ENCODE results near the gene TANGO2.

TANGO2 gene

DNA sequence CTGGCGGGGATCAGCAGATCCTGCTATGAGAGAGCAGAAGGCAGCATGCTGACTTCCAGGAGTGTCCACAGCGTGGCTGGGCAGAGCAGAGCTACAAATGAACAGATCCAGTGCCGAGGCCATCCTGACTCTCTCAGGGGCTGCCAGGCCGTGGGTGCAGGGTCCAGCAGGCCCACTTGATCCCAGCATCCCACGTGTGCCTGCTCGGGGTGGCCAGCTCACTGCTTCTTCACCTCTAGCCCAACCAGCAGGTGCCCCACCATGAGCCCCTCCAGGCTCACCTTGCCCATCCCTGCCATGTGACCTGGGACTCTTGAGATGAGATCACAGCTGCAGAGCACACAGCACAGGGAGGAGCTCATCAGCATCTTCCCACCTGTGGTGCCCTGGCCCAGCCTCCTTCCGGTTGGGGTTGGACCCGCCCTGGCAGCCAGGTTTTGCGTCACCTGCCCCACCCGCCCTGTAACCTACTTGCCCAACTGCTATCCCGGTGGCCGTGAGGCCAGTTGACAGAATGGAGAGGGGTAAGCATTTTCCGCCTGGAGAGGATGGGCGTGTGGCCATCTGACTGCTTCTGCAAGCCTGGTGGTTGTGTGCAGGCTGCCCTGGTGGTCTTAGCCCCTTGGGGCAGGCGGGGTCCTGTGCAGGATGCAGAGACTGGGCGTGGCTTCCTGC lies 11.0 kb downstream of the TANGO2 start:
- Histone ChIP-seq H3K9me3 (ENCODE audit: control insufficient read depth, low read length) (no peaks in the 10 kb centered on the region), H3K36me3 (ENCODE audit: control insufficient read depth, insufficient read depth, low read length) (no peaks in the 10 kb centered on the region), H3K27me3 (ENCODE audit: control insufficient read depth, insufficient read depth, low read length) (no peaks in the 10 kb centered on the region), H3K9ac (ENCODE audit: low read length) (no peak overlapping the region), H3K4me1 (ENCODE audit: control insufficient read depth, insufficient read depth, low read length) (peaks cover 23% of the 10 kb centered on the region), H3K4me3 (ENCODE audit: low read length) (no peak overlapping the region)

DNA sequence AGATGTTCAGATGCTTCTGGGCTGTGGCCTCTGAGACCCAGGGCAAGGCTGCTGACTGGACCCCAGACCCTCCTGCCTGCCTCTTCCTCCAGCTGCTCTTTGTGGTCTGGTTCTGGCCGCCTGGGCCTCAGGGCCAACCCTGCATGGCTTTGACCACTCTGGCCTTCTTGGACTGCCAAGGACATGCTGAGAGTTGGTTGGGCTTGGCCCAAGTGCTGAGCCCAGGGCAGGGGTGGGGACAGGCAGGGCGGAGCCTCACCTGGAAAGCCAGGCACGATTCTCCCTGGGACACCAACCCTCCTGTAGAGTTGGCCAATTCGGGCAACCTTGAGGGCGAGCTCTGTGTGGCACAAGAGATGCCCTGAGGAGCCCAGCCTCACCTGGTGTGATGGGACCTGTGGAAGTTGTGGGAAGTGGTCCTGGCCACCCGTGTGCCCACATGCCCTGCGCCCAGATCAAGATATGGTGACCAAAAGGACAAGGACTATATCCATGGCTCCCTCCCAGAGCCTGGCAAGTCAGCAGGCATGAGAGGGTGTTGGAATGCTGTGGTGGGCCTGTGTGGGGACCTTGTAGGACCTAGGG lies 11.6 kb downstream of the TANGO2 start:
- peaks cover 23% of the 10 kb centered on the region for H3K4me1 ChIP-seq (ENCODE audit: control insufficient read depth, insufficient read depth, low read length)
- H3K9ac ChIP-seq (ENCODE audit: low read length): no peak overlapping the region
- no peak overlapping the region for H3K4me3 ChIP-seq (ENCODE audit: low read length)
- no peaks in the 10 kb centered on the region for H3K9me3 ChIP-seq (ENCODE audit: control insufficient read depth, low read length)
- no peaks in the 10 kb centered on the region for H3K36me3 ChIP-seq (ENCODE audit: control insufficient read depth, insufficient read depth, low read length)
- H3K27me3 ChIP-seq (ENCODE audit: control insufficient read depth, insufficient read depth, low read length): no peaks in the 10 kb centered on the region

DNA sequence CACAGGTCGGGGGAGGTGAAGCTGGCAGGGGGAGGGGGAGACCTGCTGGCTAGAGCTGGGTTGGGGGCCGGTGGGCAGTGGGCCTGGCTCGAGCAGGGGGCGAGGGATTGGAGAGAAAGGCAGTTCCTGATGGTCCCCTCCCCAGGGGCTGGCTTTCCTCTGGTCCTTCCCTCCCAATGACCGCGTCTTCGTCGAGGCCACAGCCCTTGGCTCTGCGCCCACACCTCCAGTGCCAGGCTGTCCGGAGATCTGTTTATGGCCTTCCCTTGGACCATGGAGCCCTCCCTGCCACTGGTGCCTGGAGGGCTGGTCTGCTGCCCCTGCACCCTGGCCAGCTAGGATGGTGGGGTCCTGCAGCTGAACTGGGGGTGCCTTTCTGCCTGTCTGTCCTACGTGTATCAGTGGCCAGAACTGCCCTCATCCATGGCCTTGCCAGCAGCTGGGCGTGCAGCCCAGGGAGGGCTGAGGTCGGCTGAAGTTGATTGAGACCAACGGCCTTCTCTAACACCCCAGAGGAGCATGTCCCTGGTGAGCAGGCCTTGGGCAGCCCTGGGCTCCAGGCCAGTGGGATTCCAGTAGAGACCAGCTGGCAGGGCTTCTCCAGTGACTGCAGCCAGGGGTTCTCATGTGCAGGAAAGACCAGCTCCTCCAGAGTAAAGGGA lies 12.3 kb downstream of the TANGO2 start:
- no peaks in the 10 kb centered on the region for H3K27me3 ChIP-seq (ENCODE audit: control insufficient read depth, insufficient read depth, low read length)
- H3K4me1 ChIP-seq (ENCODE audit: control insufficient read depth, insufficient read depth, low read length): peaks cover 23% of the 10 kb centered on the region
- H3K36me3 ChIP-seq (ENCODE audit: control insufficient read depth, insufficient read depth, low read length): no peaks in the 10 kb centered on the region
- no peak overlapping the region for H3K9ac ChIP-seq (ENCODE audit: low read length)
- H3K4me3 ChIP-seq (ENCODE audit: low read length): no peak overlapping the region
- H3K9me3 ChIP-seq (ENCODE audit: control insufficient read depth, low read length): no peaks in the 10 kb centered on the region

DNA sequence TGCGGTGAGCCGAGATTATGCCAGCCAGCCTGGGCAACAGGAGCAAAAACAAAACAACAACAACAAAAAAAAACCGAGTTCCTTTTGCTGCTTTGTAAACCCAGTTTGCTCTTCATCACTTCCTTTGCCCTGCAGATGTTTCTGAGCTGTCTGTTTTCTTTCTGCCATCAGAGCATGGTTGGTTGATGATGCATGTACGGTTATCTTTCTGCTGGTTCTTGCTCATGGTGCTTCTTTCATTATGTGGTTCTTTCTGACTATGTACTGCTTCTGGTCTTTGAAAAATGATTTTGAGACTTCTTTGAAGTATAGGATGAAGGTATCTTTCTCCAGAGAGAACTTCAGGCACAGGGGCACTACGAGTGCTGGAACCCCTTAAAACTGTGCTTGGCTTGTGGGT lies 13.2 kb downstream of the TANGO2 start:
- Histone ChIP-seq H3K4me1 (ENCODE audit: control insufficient read depth, insufficient read depth, low read length) (peaks cover 23% of the 10 kb centered on the region), H3K9ac (ENCODE audit: low read length) (no peak overlapping the region), H3K27me3 (ENCODE audit: control insufficient read depth, insufficient read depth, low read length) (no peaks in the 10 kb centered on the region), H3K4me3 (ENCODE audit: low read length) (no peak overlapping the region), H3K9me3 (ENCODE audit: control insufficient read depth, low read length) (no peaks in the 10 kb centered on the region), H3K36me3 (ENCODE audit: control insufficient read depth, insufficient read depth, low read length) (no peaks in the 10 kb centered on the region)

- no peaks in the 10 kb centered on the region for H3K36me3 ChIP-seq (ENCODE audit: control insufficient read depth, insufficient read depth, low read length)
- no peak overlapping the region for H3K9ac ChIP-seq (ENCODE audit: low read length)
- H3K9me3 ChIP-seq (ENCODE audit: control insufficient read depth, low read length): no peaks in the 10 kb centered on the region
- H3K4me3 ChIP-seq (ENCODE audit: low read length): no peak overlapping the region
- no peaks in the 10 kb centered on the region for H3K27me3 ChIP-seq (ENCODE audit: control insufficient read depth, insufficient read depth, low read length)
- H3K4me1 ChIP-seq (ENCODE audit: control insufficient read depth, insufficient read depth, low read length): peaks cover 23% of the 10 kb centered on the region
Measured at GRCh38 chr22:20035375-20036083, 14.6 kb downstream of the TANGO2 start.

- Histone ChIP-seq H3K36me3 (ENCODE audit: control insufficient read depth, insufficient read depth, low read length) (no peaks in the 10 kb centered on the region), H3K9me3 (ENCODE audit: control insufficient read depth, low read length) (no peaks in the 10 kb centered on the region), H3K4me3 (ENCODE audit: low read length) (no peak overlapping the region), H3K4me1 (ENCODE audit: control insufficient read depth, insufficient read depth, low read length) (peaks cover 23% of the 10 kb centered on the region), H3K27me3 (ENCODE audit: control insufficient read depth, insufficient read depth, low read length) (no peaks in the 10 kb centered on the region), H3K9ac (ENCODE audit: low read length) (no peak overlapping the region)
Measured at GRCh38 chr22:20036084-20036482, 15.2 kb downstream of the TANGO2 start.

DNA sequence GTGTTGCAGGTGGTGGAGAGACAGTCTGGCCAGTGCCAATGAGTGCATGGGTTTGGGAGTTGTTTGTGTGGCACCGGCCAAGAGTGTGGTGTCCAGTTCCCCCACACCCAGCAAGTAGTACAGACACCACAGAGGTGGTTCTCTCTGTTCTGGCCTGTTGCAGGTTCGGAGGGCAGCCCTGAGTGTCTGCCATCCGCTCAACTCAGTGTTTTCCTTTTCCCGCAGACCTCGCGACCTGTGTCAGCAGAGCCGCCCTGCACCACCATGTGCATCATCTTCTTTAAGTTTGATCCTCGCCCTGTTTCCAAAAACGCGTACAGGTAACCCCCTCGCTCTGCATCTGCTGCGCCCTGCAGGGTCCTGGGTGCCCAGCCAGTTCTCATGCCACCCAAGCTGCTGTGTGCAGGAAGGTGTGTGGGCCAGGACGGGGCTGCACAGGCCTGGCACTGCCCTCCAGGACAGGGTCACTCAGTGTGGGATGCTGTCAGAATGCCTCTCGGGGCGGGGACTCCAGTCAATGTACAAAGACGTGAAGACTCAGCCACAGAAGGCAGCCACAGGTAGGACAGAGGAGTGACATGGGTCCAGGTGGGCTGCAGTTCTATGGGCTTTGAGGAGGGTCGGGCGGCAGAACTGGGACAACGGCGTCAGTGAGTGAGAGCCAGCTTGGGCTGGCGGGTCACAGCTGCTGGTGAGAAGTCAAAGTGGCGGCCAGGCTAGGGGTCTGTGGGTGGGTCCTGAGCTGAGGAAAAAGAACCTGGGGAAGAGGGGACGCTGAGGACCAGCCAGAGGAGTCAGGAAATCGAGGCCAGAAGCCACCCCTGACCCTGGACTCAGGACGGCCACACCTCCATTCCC lies 15.9 kb downstream of the TANGO2 start:
- H3K36me3 ChIP-seq (ENCODE audit: control insufficient read depth, insufficient read depth, low read length): no peaks in the 10 kb centered on the region
- H3K9me3 ChIP-seq (ENCODE audit: control insufficient read depth, low read length): no peaks in the 10 kb centered on the region
- no peaks in the 10 kb centered on the region for H3K27me3 ChIP-seq (ENCODE audit: control insufficient read depth, insufficient read depth, low read length)
- no peak overlapping the region for H3K9ac ChIP-seq (ENCODE audit: low read length)
- H3K4me3 ChIP-seq (ENCODE audit: low read length): no peak overlapping the region
- H3K4me1 ChIP-seq (ENCODE audit: control insufficient read depth, insufficient read depth, low read length): peaks cover 21% of the 10 kb centered on the region

DNA sequence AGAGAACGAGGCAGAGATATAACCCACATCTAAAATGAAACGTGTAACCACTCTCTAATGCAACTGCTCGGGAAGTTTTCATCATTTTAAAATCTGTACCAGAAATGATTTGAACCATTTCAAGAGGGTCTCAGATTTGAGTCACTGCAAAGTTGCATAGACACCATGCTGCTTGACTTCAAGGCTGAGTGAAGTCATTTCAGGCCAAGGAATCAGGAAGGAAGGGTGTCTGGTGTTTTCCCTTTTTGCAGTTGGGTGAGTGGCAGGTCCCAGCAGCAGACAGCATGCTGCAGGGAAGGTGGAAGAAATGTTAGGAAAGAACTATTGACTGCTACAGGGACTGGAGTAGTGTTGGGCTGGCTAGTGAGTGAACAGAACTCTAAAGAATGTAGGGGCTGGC lies 16.5 kb downstream of the TANGO2 start:
- H3K9me3 ChIP-seq (ENCODE audit: control insufficient read depth, low read length): no peaks in the 10 kb centered on the region
- peaks cover 14% of the 10 kb centered on the region for H3K4me1 ChIP-seq (ENCODE audit: control insufficient read depth, insufficient read depth, low read length)
- no peaks in the 10 kb centered on the region for H3K27me3 ChIP-seq (ENCODE audit: control insufficient read depth, insufficient read depth, low read length)
- no peak overlapping the region for H3K9ac ChIP-seq (ENCODE audit: low read length)
- no peaks in the 10 kb centered on the region for H3K36me3 ChIP-seq (ENCODE audit: control insufficient read depth, insufficient read depth, low read length)
- H3K4me3 ChIP-seq (ENCODE audit: low read length): no peak overlapping the region

DNA sequence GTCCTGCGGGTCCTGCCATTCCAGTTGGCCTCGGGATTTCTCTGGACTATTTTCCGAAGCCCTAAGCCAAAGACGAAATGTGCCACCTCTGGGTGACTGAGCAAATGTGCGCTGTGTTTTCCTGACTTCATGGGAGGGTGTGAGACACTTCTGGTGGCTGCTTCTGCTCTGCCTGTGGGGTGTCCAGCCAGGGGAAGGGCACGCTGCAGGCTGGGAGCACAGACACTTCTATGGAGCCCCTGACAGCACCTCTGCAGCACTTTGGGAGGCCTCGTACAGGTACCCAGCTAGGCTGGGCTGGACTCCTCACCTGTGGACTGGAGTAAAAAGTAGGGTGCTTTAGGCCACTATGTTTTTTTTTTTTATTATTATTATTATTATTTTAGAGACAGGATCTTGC lies 17.7 kb downstream of the TANGO2 start:
- Histone ChIP-seq H3K9ac (ENCODE audit: low read length) (no peak overlapping the region), H3K9me3 (ENCODE audit: control insufficient read depth, low read length) (no peaks in the 10 kb centered on the region), H3K4me1 (ENCODE audit: control insufficient read depth, insufficient read depth, low read length) (peaks cover 6% of the 10 kb centered on the region), H3K4me3 (ENCODE audit: low read length) (no peak overlapping the region), H3K27me3 (ENCODE audit: control insufficient read depth, insufficient read depth, low read length) (no peaks in the 10 kb centered on the region), H3K36me3 (ENCODE audit: control insufficient read depth, insufficient read depth, low read length) (no peaks in the 10 kb centered on the region)

- Histone ChIP-seq H3K4me3 (ENCODE audit: low read length) (no peak overlapping the region), H3K4me1 (ENCODE audit: control insufficient read depth, insufficient read depth, low read length) (peaks cover 4% of the 10 kb centered on the region), H3K36me3 (ENCODE audit: control insufficient read depth, insufficient read depth, low read length) (peaks cover 3% of the 10 kb centered on the region), H3K9me3 (ENCODE audit: control insufficient read depth, low read length) (no peaks in the 10 kb centered on the region), H3K9ac (ENCODE audit: low read length) (no peak overlapping the region), H3K27me3 (ENCODE audit: control insufficient read depth, insufficient read depth, low read length) (no peaks in the 10 kb centered on the region)
Measured at GRCh38 chr22:20039683-20040325, 18.9 kb downstream of the TANGO2 start.

All from mucosa of stomach (tissue), 1 donor.